Retinal pigment epithelial cell (primary cell): ENCODE measurements around the gene EYS.
"Not testable (repeated sequence)": the region's sequence is repeated elsewhere in the genome, so short reads cannot be mapped to it uniquely, and the experiment has no call there.

Experiments
- DNase-seq: peaks from one replicate; pipeline ENCODE4 v3.0.0-alpha.2; 2010; ENCODE audit warnings: low read depth
- H3K4me3 ChIP-seq: 2 replicates; pipeline ENCODE4 v1.5.1; 2011; ENCODE audit warnings: mild to moderate bottlenecking, low read length, control low read depth, moderate library complexity
- CTCF ChIP-seq: conservative IDR thresholded peaks from 2 replicates; pipeline ENCODE4 v1.5.1; 2011; ENCODE audit warnings: low read depth, low read length, control low read depth, inconsistent platforms

EYS gene

GRCh38 chr6:65637289-65638046, 69.6 kb downstream of the EYS start:
- H3K4me3 ChIP-seq = no peak overlapping the region

GRCh38 chr6:65633501-65633900, 73.5 kb downstream of the EYS start:
- no peak overlapping the region for H3K4me3 ChIP-seq
- DNase-seq = peak; percentile 18
- TF ChIP-seq CTCF = no peak

More at GRCh38 chr6:65637289-65638046, 69.6 kb downstream of the EYS start:
- TF ChIP-seq CTCF = no peak
- DNase-seq = no peak

- TF ChIP-seq CTCF = no peak
- DNase-seq = no peak
- no peak overlapping the region for H3K4me3 ChIP-seq
These were observed 75.3 kb downstream of the EYS start for GRCh38 chr6:65631711-65632110.

- not testable (repeated sequence) for DNase-seq, H3K4me3 ChIP-seq
These were observed 79.5 kb downstream of the EYS start for GRCh38 chr6:65627434-65627999.

GRCh38 chr6:65627015-65627414, 80.0 kb downstream of the EYS start:
- no peak for DNase-seq
- no peak overlapping the region for H3K4me3 ChIP-seq
- no peak for TF ChIP-seq CTCF

- DNase-seq = no peak
- no peak for TF ChIP-seq CTCF
These were observed 83.5 kb downstream of the EYS start for GRCh38 chr6:65623566-65623965.

GRCh38 chr6:65610746-65611145, 96.3 kb downstream of the EYS start:
- H3K4me3 ChIP-seq = no peak overlapping the region
- DNase-seq = no peak
- no peak for TF ChIP-seq CTCF

More at GRCh38 chr6:65623566-65623965, 83.5 kb downstream of the EYS start:
- H3K4me3 ChIP-seq = no peak overlapping the region
